KMS-11 (cell line): Measurements from ENCODE around the gene DHRS7.

Source experiments
- H2AFZ ChIP-seq: fragments of 200-600 bp; sonication (generic); 2 replicates; pipeline ENCODE4 v1.6.1; 2016; ENCODE audit warnings: antibody characterized with exemption, mixed run types, low read depth
- H3K27ac ChIP-seq: fragments of 200-600 bp; sonication (generic); 2 replicates; pipeline ENCODE4 v1.6.1; 2016; ENCODE audit warnings: mild to moderate bottlenecking, mixed run types
- H3K27me3 ChIP-seq: fragments of 200-600 bp; sonication (generic); 2 replicates; pipeline ENCODE4 v1.6.1; 2017; ENCODE audit warnings: mild to moderate bottlenecking, low read depth, mixed run types, moderate library complexity; ENCODE audit not compliant: insufficient read depth
- H3K36me3 ChIP-seq: fragments of 200-600 bp; sonication (generic); 2 replicates; pipeline ENCODE4 v1.6.1; 2017; ENCODE audit warnings: mild to moderate bottlenecking, mixed run types; ENCODE audit not compliant: insufficient read depth
- H3K4me1 ChIP-seq: fragments of 200-600 bp; sonication (generic); 2 replicates; pipeline ENCODE4 v1.6.1; 2016; ENCODE audit warnings: mild to moderate bottlenecking, low read depth, mixed run types; ENCODE audit not compliant: poor library complexity, severe bottlenecking
- H3K4me2 ChIP-seq: fragments of 200-600 bp; sonication (generic); 2 replicates; pipeline ENCODE4 v1.7.0; 2016; ENCODE audit warnings: mild to moderate bottlenecking, mixed run types
- H3K4me3 ChIP-seq: fragments of 200-600 bp; sonication (generic); IDR thresholded peaks from 2 replicates; pipeline ENCODE4 v1.6.1; 2017; ENCODE audit warnings: low read depth, low read length, mixed read lengths; ENCODE audit not compliant: insufficient read depth
- H3K79me2 ChIP-seq: fragments of 200-600 bp; sonication (generic); 2 replicates; pipeline ENCODE4 v1.6.1; 2016; ENCODE audit warnings: low read depth, mixed run types; ENCODE audit not compliant: insufficient read depth
- H3K9ac ChIP-seq: fragments of 200-600 bp; sonication (generic); 2 replicates; pipeline ENCODE4 v1.6.1; 2016; ENCODE audit warnings: mild to moderate bottlenecking, mixed run types
- H4K20me1 ChIP-seq: fragments of 200-600 bp; sonication (generic); 2 replicates; pipeline ENCODE4 v1.6.1; 2016; ENCODE audit warnings: mild to moderate bottlenecking, mixed run types; ENCODE audit not compliant: insufficient read depth
- TF ChIP-seq, protein P1 (sequence below): fragments of 200-600 bp; sonication (generic); conservative IDR thresholded peaks from 2 replicates; pipeline ENCODE4 v1.6.1; 2017; ENCODE audit warnings: low read depth, mild to moderate bottlenecking, antibody characterized with exemption, low read length, moderate library complexity, mixed read lengths

The DHRS7 gene

DNA sequence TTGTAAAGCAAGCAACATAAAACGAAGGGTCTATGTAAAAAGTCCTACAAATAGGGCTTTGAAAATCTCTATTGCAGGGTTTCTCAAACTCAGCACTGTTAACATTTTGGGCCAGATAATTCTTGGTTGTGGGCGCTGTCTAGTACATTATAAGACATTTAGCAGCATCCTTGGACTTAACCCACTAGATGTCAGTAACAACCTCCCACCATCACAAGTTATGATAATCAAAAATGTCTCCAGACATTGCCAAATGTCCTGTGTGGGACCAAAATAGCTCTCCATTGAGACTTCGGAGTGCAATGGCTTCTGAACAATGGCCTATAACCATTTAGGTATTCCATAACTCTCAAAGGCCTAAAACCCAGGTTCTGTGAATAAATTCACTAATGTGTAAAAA is 22.9 kb upstream of the DHRS7 start:
- H2AFZ ChIP-seq = no peak overlapping the region
- peaks cover 22% of the 10 kb centered on the region for H3K4me1 ChIP-seq
- TF ChIP-seq, protein P1, sequence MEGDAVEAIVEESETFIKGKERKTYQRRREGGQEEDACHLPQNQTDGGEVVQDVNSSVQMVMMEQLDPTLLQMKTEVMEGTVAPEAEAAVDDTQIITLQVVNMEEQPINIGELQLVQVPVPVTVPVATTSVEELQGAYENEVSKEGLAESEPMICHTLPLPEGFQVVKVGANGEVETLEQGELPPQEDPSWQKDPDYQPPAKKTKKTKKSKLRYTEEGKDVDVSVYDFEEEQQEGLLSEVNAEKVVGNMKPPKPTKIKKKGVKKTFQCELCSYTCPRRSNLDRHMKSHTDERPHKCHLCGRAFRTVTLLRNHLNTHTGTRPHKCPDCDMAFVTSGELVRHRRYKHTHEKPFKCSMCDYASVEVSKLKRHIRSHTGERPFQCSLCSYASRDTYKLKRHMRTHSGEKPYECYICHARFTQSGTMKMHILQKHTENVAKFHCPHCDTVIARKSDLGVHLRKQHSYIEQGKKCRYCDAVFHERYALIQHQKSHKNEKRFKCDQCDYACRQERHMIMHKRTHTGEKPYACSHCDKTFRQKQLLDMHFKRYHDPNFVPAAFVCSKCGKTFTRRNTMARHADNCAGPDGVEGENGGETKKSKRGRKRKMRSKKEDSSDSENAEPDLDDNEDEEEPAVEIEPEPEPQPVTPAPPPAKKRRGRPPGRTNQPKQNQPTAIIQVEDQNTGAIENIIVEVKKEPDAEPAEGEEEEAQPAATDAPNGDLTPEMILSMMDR = no peak
- no peaks in the 10 kb centered on the region for H3K36me3 ChIP-seq
- no peaks in the 10 kb centered on the region for H4K20me1 ChIP-seq
- H3K4me2 ChIP-seq = no peak overlapping the region
- no peak overlapping the region for H3K9ac ChIP-seq
- H3K27ac ChIP-seq = no peak overlapping the region
- H3K79me2 ChIP-seq = no peaks in the 10 kb centered on the region
- H3K27me3 ChIP-seq = no peaks in the 10 kb centered on the region
- no peak overlapping the region for H3K4me3 ChIP-seq

DNA sequence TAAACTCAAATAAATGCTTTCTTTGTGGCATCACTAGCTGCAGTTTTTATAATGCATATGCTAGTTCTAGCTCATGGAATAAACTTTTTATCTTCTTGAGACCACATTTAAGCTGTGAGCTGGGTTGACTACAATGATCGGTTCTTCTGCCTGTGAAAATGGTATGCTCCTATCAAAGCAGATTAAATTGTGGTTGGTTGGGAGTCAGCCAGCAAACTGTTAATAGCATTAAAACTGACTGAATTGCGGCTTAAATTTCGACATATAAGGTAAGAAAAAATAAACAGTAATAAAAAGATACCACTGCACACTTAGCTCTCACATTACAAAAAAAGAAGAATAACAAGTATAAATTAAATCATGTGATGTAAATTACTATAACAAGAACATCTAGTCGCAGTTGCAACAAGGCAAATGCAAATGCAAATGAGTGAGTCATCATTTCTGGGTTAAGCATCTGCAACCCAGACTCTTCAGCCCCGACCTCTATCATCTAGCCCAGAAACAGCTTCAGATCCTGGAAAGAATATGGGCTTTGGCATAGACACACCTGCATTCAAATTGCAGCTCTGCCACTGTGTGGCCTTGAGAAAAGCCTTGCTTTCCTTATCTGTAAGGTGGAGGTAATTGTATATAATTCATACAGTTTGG is 19.8 kb upstream of the DHRS7 start:
- Histone ChIP-seq H3K4me2 (no peak overlapping the region), H3K4me1 (peaks cover 16% of the 10 kb centered on the region), H4K20me1 (no peaks in the 10 kb centered on the region), H3K79me2 (no peaks in the 10 kb centered on the region), H2AFZ (no peak overlapping the region), H3K27me3 (no peaks in the 10 kb centered on the region), H3K27ac (no peak overlapping the region), H3K9ac (no peak overlapping the region), H3K36me3 (no peaks in the 10 kb centered on the region), H3K4me3 (no peak overlapping the region)
- TF ChIP-seq, protein P1 = no peak

DNA sequence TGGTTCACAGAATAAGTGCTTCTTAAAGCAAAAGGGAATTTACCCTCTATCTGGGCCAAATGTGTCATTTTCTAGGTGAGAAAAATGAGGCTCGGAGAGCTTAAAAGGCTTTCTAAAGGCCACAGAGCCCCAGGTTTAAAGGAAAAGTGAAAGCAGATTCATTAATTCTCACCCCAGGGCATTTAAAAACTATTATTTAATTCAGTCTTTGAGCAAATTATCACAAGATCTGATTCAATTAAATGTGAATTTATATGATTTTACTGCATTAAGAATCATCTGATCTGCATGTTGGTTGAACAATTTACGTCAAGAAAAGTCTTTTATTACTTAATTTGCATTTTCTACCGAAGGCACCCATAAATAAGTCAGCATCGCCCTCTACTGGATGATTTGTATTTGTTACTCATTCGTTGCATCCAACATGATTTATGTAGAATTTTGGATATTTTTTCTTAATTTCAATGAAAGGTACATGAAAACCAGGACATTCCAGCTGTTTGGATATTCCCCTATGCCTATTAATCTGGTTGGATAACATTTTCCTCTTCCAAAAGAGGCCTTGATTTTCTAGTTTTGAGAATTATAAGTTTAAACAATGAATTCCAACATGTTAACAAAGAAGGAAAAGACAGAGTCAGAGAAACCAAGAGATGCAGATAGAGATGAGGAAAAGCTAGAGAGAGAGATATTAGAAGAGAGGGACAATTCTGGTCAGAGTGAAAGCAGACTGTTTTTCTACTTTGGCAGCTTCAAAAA is 19.1 kb upstream of the DHRS7 start:
- Histone ChIP-seq H3K4me2 (peak overlapping the region; percentile 73), H3K36me3 (no peaks in the 10 kb centered on the region), H3K9ac (peak overlapping the region; percentile 30; the same call in 1 of the 2 replicates), H2AFZ (peak overlapping the region; percentile 74), H3K4me3 (no peak overlapping the region), H4K20me1 (no peaks in the 10 kb centered on the region), H3K4me1 (peaks cover 9% of the 10 kb centered on the region), H3K27me3 (no peaks in the 10 kb centered on the region), H3K79me2 (no peaks in the 10 kb centered on the region), H3K27ac (no peak overlapping the region)
- TF ChIP-seq, protein P1 = peak; percentile 78

DNA sequence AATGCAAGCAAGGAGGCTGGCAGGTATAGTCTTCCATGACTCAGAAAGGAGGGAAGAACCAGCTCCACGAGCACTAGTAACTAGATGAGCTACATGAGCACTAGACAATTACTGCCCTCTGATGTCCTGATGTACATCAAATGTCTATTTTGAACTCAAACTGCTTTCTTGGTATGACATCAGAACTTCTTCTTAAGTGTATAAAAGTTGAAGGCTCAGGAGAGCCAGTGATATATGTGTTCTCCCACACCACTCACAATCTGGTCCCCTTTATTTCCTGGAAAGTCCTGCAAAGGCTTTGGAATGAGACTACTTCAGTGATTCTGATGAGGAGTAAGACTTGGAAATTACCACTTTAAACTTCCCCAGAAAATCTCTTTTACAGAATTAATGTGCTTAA is 18.5 kb upstream of the DHRS7 start:
- H3K4me3 ChIP-seq = no peak overlapping the region
- no peak overlapping the region for H3K27ac ChIP-seq
- H3K27me3 ChIP-seq = no peaks in the 10 kb centered on the region
- peak overlapping the region; percentile 74 for H2AFZ ChIP-seq
- H3K4me1 ChIP-seq = peaks cover 9% of the 10 kb centered on the region
- H4K20me1 ChIP-seq = no peaks in the 10 kb centered on the region
- TF ChIP-seq, protein P1 = no peak
- no peaks in the 10 kb centered on the region for H3K79me2 ChIP-seq
- peak overlapping the region; percentile 30; the same call in 1 of the 2 replicates for H3K9ac ChIP-seq
- no peaks in the 10 kb centered on the region for H3K36me3 ChIP-seq
- H3K4me2 ChIP-seq = peak overlapping the region; percentile 73
